ENCODE data around the gene DDA1.

- TF ChIP-seq CTCF (IDR thresholded peaks at IDR 0.05) (no peak), POLR2A (IDR thresholded peaks at IDR 0.05) (no peak)
Observed at GRCh38 chr19:17320435-17320834, 11.1 kb downstream of the DDA1 start.
